Gastrocnemius medialis (tissue), 4 donors: ENCODE measurements around the gene CLDND2. TPM values are rescaled to one million over a fixed set of nuclear protein-coding genes. Genes with fewer than 3 reads are reported as not detected.

Experiments
- ATAC-seq, 2 donors: fragments of 150-250 bp; one replicate each; pipeline ENCODE4 v1.9.1; 2016
- DNase-seq, 2 donors: peaks; one replicate each; pipeline ENCODE4 v3.0.0-alpha.2; 2019
- H3K27ac ChIP-seq, 4 donors: fragments of 200-600 bp; sonication (generic); 1 replicate in 1 of 4; 2 replicates in 3 of 4; pipeline ENCODE4 v1.5.1; 2016 to 2018; ENCODE audit warnings: mild to moderate bottlenecking in 2 of 4, moderate library complexity in 1 of 4
- H3K27me3 ChIP-seq, 3 donors: fragments of 200-600 bp; sonication (generic) in 2 of 3; 1 replicate in 1 of 3; 2 replicates in 2 of 3; pipeline versions ENCODE4 v1.5.1 to v1.6.0; 2016 to 2019; ENCODE audit warnings: mild to moderate bottlenecking in 1 of 3, moderate library complexity in 1 of 3
- H3K36me3 ChIP-seq, 2 donors: fragments of 200-600 bp; sonication (generic) in 1 of 2; one replicate each; pipeline ENCODE4 v1.5.1; 2017 to 2018
- H3K4me1 ChIP-seq, 2 donors: fragments of 200-600 bp; sonication (generic) in 1 of 2; one replicate each; pipeline ENCODE4 v1.5.1; 2016 to 2017; ENCODE audit warnings: mild to moderate bottlenecking in 2 of 2
- H3K4me3 ChIP-seq, 4 donors: fragments of 200-600 bp; sonication (generic) in 3 of 4; 1 replicate in 1 of 4; 2 replicates in 3 of 4; pipeline ENCODE4 v1.5.1; 2016 to 2019; ENCODE audit warnings: mild to moderate bottlenecking in 2 of 4
- H3K9me3 ChIP-seq, 3 donors: fragments of 200-600 bp; sonication (generic) in 2 of 3; 1 replicate in 1 of 3; 2 replicates in 2 of 3; pipeline ENCODE4 v1.5.1; 2016 to 2019
- POLR2A ChIP-seq, 2 donors: fragments of 450-650 bp; IDR thresholded peaks; one replicate each; pipeline ENCODE4 v1.6.1; 2017; ENCODE audit warnings: antibody characterized with exemption in 2 of 2, mild to moderate bottlenecking in 2 of 2, moderate library complexity in 2 of 2
- in situ Hi-C, 4 donors: fragments of 200-750 bp; cut with MboI; loops; one replicate each; pipeline versions ENCODE4 v1.15.0 to v1.8.0; 2017; ENCODE audit warnings: low sequenced_read_pairs in 4 of 4
- intact Hi-C: fragments of 100-400 bp; cut with DNase I; formaldehyde crosslinking; loops from one replicate; pipeline ENCODE4 v1.15.1; 2023; ENCODE audit warnings: low total_unique reads
- total RNA-seq, 4 donors: library from RNA; depleted of rRNA; stranded (reverse); fragments of >200 nt; gene quantifications; one replicate each; pipeline versions ENCODE4 v1.1.0 to v1.2.3, GENCODE V29; 2016
- TF ChIP-seq, protein P1 (sequence below), 5 experiments: fragments of 450-650 bp in 3 of 5; fragments of 200-600 bp in 2 of 5; sonication (generic) in 2 of 5; IDR thresholded peaks in 4 of 5; conservative IDR thresholded peaks in 1 of 5; 1 replicate in 4 of 5; 2 replicates in 1 of 5; pipeline ENCODE4 v1.5.1; 2016 to 2019; ENCODE audit warnings: antibody characterized with exemption in 5 of 5, mild to moderate bottlenecking in 3 of 5, moderate library complexity in 3 of 5

CLDND2 gene
- total RNA-seq, 4 donors from 2014 or later, result not detected

DNA sequence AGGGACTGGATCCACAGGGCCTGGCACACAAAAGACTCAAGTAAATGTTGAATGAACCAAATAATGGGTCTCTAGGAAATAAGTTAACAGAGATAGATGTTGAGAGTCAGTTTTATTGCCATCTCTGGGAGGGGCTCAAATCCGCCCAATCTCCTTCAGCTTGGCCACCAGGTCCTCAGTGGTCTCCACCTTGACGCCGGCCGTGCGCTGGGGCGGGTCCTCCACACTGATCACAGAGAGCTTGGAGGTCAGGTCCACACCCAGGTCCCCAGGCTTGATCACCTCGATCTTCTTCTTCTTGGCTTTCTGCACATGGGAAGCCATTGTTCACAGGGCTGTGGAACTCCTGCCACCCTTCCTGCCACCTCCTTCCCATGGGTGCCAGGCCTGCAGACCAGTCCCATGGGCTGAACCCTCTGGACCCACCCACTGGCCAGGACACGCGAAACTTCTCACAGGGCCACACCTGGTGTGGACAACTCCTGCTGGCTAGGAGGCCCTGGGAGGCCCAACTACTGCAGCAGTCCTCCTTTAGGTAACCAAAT, 23.7 kb downstream of the CLDND2 start:
- DNase-seq, result no peak
- H3K36me3 ChIP-seq, result peaks cover 0 to 37% of the 10 kb centered on the region in 2 donors
- TF ChIP-seq POLR2A (IDR thresholded peaks at IDR 0.05), result no peak
- TF ChIP-seq, protein P1, sequence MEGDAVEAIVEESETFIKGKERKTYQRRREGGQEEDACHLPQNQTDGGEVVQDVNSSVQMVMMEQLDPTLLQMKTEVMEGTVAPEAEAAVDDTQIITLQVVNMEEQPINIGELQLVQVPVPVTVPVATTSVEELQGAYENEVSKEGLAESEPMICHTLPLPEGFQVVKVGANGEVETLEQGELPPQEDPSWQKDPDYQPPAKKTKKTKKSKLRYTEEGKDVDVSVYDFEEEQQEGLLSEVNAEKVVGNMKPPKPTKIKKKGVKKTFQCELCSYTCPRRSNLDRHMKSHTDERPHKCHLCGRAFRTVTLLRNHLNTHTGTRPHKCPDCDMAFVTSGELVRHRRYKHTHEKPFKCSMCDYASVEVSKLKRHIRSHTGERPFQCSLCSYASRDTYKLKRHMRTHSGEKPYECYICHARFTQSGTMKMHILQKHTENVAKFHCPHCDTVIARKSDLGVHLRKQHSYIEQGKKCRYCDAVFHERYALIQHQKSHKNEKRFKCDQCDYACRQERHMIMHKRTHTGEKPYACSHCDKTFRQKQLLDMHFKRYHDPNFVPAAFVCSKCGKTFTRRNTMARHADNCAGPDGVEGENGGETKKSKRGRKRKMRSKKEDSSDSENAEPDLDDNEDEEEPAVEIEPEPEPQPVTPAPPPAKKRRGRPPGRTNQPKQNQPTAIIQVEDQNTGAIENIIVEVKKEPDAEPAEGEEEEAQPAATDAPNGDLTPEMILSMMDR (IDR thresholded peaks at IDR 0.05 in 4 of 5, conservative IDR thresholded peaks at IDR 0.05 in 1 of 5), result no peak
- H3K27ac ChIP-seq, result no peak overlapping the region
- intact Hi-C loops (no loop called here), in situ Hi-C loops (no loop called here)
- H3K4me3 ChIP-seq, result no peak overlapping the region
- peaks cover 0 to 4% (median 0%) of the 10 kb centered on the region in 3 donors for H3K27me3 ChIP-seq
- no peak for ATAC-seq
- no peaks in the 10 kb centered on the region for H3K9me3 ChIP-seq
- peaks cover 0 to 5% of the 10 kb centered on the region in 2 donors for H3K4me1 ChIP-seq

DNA sequence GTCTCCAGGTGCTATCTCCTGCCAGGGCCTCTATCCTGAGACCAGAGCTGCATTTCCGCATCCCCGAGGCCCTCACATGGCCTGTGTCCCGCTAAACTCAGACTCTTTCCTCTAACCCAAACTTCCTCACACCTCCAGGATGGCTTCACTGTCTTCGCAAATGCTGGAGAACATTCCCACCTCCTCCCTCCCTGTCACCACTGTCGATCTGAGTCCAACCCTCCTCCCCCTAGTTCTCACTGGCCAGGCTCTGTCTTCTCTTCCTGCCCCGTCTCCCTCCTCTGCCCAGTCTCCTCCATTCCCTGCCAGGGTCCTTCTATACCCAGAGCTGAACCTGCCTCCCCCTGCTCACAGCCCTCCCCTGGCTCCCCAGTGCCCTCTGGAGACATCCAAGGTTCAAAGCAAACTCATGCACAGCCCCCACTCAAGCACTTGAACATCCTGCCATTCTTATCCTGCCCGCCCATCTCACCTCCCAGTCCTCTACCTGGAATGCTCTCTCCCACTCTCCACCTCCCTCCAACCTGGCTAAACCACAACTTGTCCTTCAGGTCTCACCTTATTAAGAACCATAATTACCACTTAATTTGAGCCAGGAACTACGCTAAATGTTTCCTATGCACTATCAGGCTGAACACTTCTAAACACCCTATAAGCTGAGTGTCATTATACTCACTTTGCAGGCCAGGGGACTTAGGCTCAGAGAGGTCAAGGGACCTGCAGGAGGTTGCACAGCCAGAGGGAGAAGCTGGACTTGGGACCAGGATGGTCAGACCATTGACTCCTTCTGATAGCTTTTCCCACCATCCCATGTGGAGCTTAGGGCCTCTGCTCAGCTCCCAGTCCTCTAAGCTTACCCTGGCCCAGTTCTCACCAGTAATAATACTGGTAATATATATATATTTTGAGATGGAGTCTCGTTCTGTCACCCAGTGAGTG, 25.9 kb downstream of the CLDND2 start:
- H3K4me1 ChIP-seq, result peaks cover 4 to 17% of the 10 kb centered on the region in 2 donors
- peaks cover 0 to 32% of the 10 kb centered on the region in 2 donors for H3K36me3 ChIP-seq
- ATAC-seq, result no peak
- H3K9me3 ChIP-seq, result no peaks in the 10 kb centered on the region
- intact Hi-C loops, result no loop called here
- DNase-seq, result no peak
- H3K4me3 ChIP-seq, result no peak overlapping the region
- H3K27ac ChIP-seq, result no peak overlapping the region
- peaks cover 0 to 9% (median 0%) of the 10 kb centered on the region in 3 donors for H3K27me3 ChIP-seq
- in situ Hi-C loops, result no loop called here
- TF ChIP-seq POLR2A (IDR thresholded peaks at IDR 0.05), result no peak
- TF ChIP-seq, protein P1 (IDR thresholded peaks at IDR 0.05 in 4 of 5, conservative IDR thresholded peaks at IDR 0.05 in 1 of 5), result no peak

DNA sequence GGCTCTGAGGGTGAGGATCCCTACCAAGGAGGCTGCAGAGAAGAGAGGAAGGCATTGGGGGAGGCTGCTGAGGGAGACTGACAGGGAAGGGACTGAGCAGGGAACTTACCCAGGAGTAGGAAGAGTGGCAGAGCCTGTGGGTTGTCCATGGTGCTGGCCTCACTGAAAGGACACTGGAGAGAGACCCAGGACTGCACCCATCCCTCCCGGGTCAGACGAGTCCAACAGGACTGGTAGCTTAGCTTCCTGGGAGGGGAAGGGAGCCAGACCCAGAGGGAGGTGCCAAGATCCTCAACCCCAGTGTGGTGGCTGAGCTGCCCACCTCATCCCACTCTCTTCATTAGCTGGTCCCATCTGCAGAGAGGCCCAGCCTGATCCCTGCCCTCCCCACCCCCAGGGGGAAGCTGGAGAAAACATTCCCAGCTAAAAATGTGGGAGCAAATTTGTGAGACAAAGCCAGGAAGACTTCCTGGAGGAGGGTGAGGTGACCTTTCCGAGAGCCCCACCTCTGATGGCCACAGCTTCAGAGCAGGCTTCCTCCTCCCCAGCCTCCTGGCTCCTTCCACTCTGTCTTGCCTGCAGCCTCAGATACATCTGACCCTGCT, 26.7 kb downstream of the CLDND2 start, which contains the start of gene VSIG10L:
TSS of gene VSIG10L (minus strand) at position 164 of the 605 bp plus-strand sequence. CDS start at position 149, 15 bp downstream.
- Histone ChIP-seq H3K27ac (no peak within 1 kb of the TSS), H3K27me3 (peaks cover 0 to 9% (median 0%) of the 10 kb centered on the region in 3 donors), H3K4me1 (peaks cover 4 to 17% of the 10 kb centered on the region in 2 donors), H3K9me3 (no peaks in the 10 kb centered on the region), H3K4me3 (no peak within 1 kb of the TSS), H3K36me3 (peaks cover 0 to 23% of the 10 kb centered on the region in 2 donors)
- intact Hi-C loops, result no loop called here
- TF ChIP-seq, protein P1 (IDR thresholded peaks at IDR 0.05 in 4 of 5, conservative IDR thresholded peaks at IDR 0.05 in 1 of 5), result no peak
- no peak for TF ChIP-seq POLR2A (IDR thresholded peaks at IDR 0.05)
- in situ Hi-C loops, result no loop called here
- DNase-seq (no peak), ATAC-seq (no peak)

DNA sequence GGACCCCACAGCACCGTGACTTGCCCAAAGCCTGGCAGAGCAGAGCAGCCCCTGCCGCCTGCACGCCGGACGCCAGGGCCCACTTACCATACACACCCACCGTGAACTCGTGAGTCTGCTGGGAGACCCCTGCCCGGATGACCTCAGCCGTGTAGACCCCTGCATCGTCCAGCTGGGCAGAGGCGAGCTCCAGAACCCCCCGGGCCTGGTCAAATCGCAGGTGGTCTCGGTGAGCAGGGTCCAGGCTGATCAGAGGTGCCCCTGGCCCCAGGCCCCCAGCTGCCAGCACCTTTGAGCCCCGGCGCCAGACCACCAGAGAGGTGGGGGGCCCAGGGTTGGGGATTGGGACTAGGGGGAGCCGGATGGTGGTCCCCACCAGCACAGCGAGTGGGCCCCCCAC, 27.7 kb downstream of the CLDND2 start:
- no peak for ATAC-seq

More for the DNA sequence above, 27.7 kb downstream of the CLDND2 start:
- DNase-seq, result no peak
- Histone ChIP-seq H3K36me3 (peaks cover 0 to 13% of the 10 kb centered on the region in 2 donors), H3K27ac (no peak overlapping the region), H3K27me3 (peaks cover 0 to 9% (median 0%) of the 10 kb centered on the region in 3 donors), H3K9me3 (no peaks in the 10 kb centered on the region), H3K4me3 (no peak overlapping the region), H3K4me1 (peaks cover 4 to 17% of the 10 kb centered on the region in 2 donors)
- in situ Hi-C loops (no loop called here), intact Hi-C loops (no loop called here)
- no peak for TF ChIP-seq POLR2A (IDR thresholded peaks at IDR 0.05)
- TF ChIP-seq, protein P1 (IDR thresholded peaks at IDR 0.05 in 4 of 5, conservative IDR thresholded peaks at IDR 0.05 in 1 of 5), result no peak
